IPS DF 19.7 (cell line): Measurements from ENCODE around the gene CLDN15.
"Not testable (repeated sequence)": the region's sequence is repeated elsewhere in the genome, so short reads cannot be mapped to it uniquely, and the experiment has no call there.

ENCODE experiments used
- DNase-seq: peaks from one replicate; pipeline ENCODE4 v3.0.0-alpha.2; 2013; ENCODE audit warnings: low read depth, low spot score

CLDN15 gene

DNA sequence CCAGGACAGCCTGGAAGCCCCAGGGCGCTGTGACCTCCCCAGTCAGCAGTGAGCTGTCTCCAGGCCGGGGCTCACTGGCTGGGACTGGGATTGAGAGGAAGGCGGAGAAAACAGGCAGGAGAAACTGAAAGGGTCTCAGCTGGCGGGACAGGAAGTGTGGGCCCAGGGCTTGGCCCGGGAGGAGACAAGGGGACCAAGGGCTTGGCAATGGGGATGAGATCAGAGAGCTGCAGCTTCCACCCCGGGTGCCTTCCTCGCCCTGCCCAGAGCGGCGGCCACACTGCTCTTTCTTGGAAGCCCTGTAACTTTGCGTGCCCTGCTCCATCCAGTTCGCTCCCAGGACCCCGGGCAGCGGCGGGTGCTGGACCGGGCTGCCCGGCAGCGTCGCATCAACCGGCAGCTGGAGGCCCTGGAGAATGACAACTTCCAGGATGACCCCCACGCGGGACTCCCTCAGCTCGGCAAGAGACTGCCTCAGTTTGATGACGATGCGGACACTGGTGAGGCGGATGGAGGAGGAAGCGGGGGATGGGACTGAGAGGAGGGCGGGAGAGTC lies 15.2 kb downstream of the CLDN15 start:
- DNase-seq = no peak

DNA sequence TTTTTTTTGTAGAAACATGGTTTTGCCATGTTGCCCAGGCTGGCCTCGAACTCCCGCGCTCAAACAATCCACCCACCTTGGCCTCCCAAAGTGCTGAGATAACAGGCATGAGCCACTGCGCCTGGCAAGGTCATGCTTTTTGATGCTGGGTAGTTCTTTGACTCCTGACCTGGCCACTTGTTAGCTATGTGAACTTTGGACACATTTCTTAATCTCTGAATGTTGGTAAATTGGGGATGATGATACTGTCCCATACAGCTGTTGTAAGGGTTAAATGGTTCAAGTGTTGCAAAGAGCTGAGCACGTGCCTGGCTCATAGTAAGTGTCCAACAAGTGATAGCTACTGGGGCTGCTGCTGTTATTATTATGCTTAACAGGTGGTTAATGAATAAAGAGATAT lies 17.3 kb downstream of the CLDN15 start:
- DNase-seq = no peak

DNA sequence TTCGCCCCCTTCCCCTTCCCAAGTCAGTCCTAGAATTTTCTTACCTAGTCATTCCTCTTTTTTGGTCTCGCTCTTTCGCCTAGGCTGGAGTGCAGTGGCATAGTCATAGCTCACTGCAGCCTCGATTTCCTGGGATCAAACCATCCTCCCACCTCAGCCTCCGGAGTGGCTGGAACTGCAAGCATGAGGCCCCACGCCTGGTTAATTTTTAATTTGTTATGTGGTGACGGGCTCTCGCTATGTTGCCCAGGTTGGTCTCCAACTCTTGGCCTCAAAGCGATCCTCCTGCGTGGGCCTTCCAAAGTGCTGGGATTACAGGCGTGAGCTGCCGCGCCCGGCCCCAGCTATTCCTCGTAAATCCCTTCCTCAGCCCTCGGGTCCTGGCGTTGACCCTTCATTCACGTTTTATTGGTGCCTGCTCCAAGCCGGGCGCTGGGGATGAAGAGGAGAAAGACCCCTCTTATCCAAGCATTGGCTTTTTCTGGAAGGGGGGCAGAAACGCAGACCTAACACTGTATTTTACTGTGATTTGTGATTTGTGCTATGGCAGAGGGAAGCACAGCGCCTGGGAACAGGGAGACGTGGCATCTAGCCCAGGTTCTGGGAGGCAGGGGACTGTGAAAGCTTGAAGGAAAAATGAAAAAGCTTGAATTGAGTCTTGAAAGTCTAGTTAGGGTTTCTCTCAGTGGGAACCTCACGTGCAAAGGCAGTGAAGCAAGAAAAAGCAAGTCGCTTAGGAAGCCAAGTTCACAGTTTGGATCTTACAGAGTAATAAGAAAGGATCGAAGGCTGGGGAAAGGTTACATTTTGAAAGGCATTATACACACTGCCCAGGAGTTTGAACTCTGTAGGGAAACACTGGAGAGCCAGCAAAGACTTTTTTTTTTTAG lies 19.1 kb downstream of the CLDN15 start:
- DNase-seq = no peak

DNA sequence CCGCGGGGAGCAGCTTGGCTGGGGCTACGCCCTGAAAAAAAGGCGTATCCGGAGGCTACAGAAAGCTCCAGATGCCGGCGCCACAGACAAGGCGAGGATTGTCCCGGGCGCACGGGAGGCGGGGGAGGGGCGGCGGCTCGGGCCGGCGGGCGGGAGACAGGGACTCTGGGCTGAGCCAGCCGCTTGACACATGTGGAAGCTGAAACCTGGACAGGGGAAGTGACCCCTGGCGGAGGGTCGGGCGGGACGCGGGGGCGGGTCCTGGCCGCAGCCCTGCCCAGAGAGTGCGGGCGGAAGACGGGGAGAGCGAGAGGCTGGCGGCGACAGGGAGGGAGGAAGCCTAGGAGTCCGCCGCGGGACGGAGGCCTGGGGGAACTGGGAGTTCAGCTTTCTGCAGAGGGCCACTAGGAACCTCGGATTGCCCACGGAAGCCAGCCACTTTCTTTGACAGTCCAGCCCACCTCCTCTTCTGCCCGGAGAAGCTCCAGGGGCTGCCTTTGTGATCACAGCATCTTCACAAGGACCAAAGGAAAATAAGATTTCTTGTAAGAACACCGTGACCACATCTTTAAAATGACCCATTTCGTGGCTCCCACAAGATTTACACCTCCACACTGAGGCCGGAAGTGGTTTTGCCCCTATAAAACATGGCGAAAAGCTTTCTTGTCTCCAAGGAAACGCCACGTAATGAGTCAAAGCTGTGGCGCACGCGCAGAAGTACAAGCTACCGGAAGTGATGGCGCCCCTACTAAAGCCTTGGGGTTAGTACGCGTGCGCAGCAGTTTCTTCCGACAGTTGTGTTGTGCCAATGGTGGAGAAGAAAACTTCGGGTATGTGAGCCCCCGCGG lies 20.0 kb downstream of the CLDN15 start, which contains the start of the genes PLOD3 and ZNHIT1:
Gene PLOD3, minus strand, starts transcription at position 194 of the 848 bp plus-strand sequence. CDS start 307 bp downstream, outside the sequence.
Gene ZNHIT1, plus strand, starts transcription at position 778 of the 848 bp plus-strand sequence. Its CDS starts 31 bp downstream, at position 809.
- DNase-seq = peak; percentile 89

DNA sequence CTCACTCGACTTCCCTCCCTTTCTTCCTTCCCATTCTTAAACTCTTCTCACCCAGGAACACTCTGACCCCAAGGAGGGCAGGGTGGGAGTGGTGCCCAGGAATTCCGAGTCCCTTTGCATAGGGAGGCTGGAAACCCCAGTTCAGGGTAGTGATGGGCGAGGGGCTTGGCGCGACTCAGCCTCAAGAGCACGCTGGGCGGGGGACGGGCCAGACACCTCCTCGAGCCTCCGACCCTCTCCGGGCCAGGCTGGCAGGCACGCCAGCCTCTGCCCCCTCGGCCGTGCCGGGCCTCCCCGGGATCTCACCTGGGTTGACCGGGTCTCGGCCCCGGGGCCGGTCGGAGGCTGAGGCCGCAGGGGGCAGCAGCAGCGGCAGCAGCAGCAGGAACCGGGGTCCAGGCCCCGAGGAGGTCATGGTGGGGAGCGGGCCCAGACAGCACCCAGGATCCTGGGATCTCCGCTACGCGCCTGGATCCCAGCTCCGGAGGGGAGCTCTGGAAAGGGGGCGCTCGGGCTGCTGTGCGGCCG lies 20.7 kb downstream of the CLDN15 start:
- DNase-seq = no peak

DNA sequence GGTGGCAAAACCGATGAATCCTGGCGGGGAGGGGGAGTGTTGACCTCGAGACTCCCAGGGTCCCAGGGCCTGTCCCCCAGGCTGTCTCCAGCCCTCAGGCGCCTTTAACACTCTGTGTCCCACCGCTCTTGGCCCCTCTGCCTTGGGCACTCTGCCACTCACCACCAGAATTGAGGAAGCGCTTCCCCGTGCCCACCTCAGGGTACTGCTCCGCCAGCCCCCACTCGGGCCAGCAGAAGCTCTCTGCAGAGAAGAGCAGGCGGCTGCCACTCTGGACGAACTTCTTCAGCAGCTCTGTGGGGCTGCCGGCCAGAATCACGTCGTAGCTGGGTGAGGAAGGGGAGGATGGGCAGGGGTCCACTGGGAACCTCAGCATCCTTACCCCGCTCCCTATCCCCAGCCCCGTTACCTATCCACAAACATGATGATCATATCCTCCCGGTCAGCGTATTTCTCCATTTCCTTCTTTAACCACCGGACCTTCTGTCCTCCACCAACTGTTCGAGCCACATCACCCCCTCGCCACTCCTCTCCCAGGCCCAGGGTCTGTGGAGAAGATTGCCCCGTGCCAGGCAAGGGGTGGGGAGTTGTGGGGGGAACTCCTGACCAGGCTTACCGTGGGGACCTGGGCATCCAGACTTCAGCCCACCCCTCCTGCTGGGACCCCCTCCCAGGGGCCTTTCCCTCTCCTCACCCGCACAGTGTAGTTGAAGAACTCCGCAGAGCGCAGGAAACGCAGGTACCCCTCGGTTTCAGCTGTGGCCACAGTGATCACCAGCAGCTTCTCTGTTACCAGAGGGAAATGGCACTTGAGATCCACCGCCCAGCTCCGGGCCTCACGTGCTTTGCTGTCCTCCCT lies 21.4 kb downstream of the CLDN15 start:
- no peak for DNase-seq

DNA sequence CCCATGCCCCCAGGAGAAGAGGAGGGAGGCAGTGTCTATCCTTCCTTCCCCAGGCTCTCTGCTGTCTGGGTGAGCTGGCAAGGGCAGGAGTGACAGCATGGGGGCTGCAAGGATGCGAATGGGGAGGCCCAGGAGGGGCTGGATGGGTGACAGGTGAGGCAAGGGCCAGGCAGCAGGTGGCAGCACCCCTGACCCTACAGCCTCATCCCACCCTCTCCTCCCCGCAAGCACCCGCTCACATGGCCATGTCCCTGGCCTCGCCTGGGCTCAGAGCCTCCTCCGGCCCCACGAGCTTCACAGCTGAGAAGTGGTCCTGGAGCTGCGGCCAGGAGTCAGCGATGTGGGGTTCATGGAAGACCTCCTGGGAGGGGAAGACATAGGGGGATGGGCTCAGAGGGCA lies 25.6 kb downstream of the CLDN15 start:
- DNase-seq = no peak

DNA sequence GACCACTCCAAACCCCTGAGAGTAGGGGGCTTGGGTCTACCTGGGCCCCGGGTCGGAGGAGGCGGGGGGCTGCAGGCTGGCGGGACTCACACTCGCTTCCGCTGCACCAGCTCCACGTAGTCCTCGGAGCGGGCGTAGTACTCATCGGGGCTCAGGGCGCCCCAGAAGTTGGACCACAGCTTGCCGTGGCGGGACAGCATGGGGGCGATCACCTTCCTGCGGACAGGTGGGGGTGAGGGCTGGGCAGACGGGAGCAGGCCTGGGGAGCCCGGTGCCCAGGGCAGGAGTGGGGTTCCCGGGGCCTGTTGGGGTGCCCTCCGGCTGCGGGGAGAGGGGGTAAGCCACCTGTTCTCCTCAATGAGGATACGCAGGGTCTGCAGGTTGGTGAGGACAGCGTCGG lies 26.1 kb downstream of the CLDN15 start:
- DNase-seq = no peak

DNA sequence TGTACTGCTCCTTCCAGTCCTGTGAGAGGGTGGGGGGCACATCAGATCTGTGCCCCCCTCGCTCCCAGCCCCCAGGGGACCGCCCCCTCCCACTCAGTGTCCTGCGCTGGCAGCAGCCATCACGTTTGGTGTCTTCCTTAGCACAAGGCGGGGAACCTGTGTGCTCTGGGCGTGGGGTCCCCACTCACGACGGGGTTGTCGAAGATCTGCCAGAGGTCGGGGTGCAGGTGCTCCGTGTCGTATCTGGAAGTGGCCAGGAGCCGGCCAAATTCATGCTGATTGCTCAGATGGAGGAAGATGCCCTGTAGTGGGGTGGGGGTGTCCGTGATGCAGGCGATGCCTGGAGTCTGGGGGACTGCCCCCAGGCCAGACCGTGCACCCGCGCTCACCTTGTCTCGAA lies 27.5 kb downstream of the CLDN15 start:
- DNase-seq = no peak

DNA sequence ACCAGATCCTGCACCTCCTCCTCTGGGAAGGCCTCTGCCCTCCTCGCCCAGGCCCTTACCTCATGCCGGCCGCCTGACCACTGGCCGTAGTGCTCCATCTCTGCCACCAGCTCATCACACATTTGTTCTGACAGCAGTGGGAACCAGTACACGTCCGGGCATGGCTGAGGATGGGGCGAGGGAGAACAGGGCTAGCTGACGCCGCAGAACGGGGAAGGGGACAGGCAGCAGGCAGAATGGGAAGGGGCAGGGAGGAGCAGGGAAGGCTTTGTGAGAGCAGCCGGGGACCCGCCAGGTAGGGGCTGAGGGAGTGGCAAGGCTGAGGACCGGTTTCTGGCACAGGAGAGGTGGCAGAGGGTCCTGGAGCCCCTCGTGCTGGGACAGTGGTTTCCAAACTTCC lies 28.8 kb downstream of the CLDN15 start:
- no peak for DNase-seq

DNA sequence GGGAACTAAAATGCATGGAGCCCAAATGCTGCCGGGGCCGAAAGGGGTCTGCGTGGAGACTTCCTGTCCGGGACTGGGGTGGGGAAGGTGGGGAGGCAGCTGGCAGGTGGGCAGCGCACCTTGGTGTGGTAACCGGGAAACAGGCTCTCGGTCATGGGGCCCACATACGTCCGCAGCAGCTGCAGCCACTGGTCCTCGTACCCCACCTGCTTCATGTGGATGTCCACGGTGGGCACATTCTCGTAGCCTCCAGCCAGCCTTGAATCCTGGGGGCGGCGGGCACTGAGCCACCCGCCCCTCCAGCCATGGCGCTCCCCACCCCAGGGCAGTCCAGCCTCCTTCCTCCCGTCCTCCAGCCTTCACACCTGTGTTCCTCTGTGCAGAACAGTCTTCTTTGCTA lies 30.1 kb downstream of the CLDN15 start:
- DNase-seq = no peak

DNA sequence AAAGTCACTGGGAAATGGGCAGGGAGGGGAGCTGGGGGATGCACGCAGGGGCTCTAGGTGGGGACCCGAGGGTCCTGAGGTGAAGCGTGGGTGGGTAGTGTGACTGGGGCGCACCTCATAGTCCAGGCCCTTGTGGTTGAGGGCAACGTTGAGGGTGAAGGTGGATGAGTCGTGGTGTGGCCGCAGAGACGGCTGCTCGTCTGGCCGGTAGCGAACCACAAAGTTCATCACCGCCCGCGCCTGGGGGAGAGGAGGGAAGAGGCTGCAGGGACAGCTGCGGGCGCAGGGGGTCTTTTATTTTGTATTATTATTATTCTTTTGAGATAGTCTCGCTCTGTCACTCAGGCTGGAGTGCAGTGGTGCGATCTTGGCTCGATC lies 30.9 kb downstream of the CLDN15 start:
- DNase-seq = no peak

DNA sequence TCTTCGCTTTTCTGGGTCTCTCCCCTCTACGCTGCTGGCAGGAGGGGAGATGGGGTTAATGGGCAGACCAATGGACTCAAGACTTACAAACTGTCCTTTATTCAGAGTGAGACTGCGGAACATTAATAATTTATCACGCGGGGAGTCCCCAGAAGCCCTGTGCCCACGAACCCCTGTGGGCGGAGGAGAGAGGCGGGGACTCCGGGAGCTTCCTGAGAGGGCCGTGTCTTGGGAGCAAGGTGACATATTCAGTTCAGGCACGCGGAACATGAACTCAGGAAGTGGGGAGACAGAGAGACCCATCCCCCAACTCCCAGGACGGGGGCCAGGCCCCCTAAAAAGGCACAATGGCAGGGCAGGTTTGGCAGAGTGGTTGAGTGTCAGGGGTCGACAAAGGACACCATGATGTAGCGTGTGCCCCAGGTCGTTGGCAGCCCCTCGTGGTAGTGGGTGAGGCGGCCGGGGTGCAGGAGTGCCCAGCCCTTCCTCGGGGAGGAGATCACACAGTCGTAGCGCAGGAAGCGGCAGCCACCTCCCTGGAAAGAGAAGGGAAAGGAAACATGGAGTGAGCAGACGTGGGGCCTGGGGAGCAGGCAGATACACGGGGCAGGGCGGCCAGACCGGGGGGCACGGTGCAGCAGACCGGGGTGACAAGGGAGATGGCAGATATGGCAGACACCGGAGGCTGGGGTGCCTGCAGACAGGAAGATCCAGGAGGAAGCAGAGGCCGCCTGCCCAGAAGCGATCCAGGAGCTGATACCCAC lies 31.5 kb downstream of the CLDN15 start:
- no peak for DNase-seq

DNA sequence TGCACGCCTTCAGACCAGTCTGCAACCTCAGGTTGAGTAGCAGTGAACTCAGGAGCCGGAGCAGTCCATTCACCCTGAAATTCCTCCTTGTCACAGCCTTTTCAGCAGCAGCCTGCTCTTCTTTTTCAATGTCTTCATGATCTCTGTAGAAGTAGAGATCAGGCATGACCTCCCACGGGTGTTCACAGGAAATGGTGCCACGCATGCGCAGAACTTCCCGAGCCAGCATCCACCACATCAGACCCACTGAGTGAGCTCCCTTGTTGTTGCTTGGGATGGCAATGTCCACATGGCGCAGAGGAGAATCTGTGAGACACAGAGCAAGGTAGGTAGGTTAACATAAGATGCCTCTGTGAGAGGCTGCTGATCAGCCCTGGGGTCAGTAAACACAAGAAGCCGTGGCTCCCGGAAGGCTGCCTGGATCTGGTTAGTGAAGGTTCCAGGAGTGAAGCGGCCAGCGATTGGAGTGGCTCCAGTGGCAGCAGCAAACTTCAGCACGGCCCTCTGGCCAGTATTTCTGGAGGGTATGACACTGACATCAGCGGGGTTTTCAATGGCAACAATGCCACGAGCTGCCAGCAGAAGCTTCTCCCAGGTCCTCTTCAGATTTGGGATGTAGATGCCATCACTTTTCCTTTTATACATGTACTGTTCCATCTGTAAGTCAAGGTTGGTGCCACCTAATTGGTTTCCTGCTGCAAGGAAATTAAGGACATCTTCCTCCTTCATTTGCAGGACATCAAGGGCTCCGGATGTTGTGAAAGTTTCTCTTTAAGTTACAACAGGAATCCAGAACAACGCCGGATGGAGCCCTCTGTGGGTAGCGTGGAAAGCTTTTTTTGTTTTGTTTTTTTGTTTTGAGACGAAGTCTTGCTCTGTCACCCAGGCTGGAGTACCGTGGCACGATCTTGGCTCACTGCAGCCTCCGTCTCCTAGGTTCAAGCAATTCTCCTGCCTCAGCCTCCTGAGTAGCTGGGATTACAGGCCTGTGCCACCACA lies 33.6 kb downstream of the CLDN15 start:
- DNase-seq = not testable (repeated sequence)

DNA sequence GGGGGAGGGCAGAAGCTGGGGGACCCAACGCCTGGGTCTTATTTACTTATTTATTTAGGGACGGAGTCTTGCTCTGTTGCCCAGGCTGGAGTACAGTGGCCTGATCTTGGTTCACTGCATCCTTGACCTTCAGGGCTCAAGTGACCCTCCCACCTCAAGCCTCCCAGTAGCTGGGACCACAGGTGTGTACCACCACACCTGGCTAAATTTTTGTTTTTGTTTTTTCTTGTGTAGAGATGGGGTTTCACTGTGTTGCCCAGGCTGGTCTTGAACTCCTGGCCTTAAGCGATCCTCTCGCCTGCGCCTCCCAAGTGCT lies 35.0 kb downstream of the CLDN15 start:
- DNase-seq = no peak

DNA sequence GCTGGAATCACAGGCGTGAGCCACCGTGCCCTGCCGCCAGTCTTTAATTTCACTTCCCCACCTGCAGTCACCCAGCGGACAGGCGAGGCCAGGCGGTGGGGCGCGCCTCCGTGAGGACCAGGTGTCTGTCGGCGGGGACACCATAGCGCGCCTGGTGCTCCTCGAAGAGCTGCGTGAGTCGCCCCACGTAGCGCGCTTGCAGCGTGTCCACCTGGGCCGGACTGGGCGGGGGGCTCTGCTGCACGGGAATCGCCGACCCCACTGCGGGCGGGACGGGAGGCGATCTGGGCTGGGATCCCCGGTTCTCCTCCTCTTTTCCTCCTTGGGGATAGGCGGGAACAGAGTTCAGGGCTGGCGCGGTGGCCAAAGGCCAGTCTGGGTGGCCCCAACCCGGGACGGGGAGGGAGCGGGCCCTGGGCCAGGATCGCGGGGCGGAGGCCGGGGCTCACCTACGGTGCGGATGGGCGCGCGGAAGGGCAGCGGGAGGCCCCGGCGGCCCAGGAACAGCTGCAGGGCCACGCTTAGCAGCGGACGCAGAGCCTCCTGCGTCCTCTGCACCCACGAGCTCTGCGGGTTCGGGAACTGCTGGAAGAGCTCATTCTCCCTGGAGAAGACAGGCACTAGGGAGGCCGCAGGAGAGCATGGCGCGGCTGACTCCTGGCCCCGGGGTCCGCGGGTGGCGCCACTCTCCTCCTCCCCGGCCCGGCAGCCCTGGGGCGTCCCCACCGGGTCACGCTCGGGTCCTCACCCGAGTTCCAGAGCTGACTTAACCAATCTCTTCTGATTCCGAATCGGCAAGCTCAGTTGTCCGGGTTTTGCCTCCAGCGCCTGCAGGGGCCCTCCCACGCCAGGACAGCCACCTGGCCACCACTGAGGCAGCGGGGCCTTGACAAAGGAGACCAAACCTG lies 35.7 kb downstream of the CLDN15 start:
- DNase-seq = no peak

DNA sequence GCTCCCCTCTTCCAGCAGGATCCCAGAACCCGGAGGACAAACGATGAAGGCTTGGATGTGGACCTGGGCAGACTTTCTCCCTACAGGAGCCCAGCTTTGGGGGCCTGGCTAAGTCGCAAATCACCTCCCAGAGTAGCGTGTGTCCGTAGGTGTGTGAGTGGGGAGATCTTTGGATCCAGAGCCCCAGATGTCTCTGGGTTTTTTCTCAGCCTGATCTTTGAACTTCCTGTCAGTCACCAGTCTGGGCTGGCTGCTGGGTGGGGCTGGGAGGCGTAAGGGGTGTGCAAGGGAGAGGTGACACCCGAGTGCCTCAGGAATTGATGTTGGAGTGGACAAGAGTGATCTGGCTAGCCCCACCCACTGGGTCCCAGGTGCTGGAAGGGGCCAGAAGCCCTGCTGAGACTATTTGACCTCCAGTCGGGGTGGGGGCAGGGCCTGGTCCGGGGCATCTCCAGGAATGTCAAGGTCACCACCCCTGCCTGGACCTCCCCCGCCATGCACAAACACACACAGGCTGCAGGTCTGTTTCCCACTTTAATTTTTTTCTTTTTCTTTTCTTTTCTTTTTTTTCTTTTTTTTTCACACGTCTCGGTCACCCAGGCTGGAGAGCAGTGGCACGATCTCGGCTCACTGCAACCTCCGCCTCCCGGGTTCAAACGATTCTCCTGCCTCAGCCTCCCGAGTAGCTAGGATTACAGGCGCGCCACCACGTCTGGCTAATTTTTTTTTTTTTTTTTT lies 36.6 kb downstream of the CLDN15 start, which contains the start of gene MOGAT3:
Gene MOGAT3, minus strand, starts transcription at position 175 of the 738 bp plus-strand sequence. CDS start 182 bp downstream, outside the sequence.
- DNase-seq = no peak
